DND-41 (cell line): Measurements from ENCODE around the gene GRM4.

Experiments used
- ATAC-seq: fragments of 200-7000 bp; cut with Tn5 transposase; 3 replicates; pipeline ENCODE4 v1.9.1; 2021; ENCODE audit warnings: low read depth; ENCODE audit not compliant: insufficient read depth
- DNase-seq: peaks from one replicate; pipeline ENCODE4 v3.0.0-alpha.2; 2020
- H2AFZ ChIP-seq: 2 replicates; pipeline ENCODE4 v1.6.0; 2012; ENCODE audit warnings: low read depth, low read length
- H3K27ac ChIP-seq: 2 replicates; pipeline ENCODE4 v1.5.1; 2012; ENCODE audit warnings: low read length, inconsistent platforms
- H3K27me3 ChIP-seq: fragments of 200-600 bp; sonication (generic); 2 replicates; pipeline ENCODE4 v1.6.0; 2012; ENCODE audit warnings: low read length, mild to moderate bottlenecking, inconsistent platforms; ENCODE audit not compliant: insufficient read depth, poor library complexity
- H3K36me3 ChIP-seq: 2 replicates; pipeline ENCODE4 v1.5.1; 2012; ENCODE audit warnings: low read length, inconsistent platforms; ENCODE audit not compliant: insufficient read depth
- H3K4me1 ChIP-seq: 2 replicates; pipeline ENCODE4 v1.5.1; 2012; ENCODE audit warnings: mild to moderate bottlenecking, low read length; ENCODE audit not compliant: insufficient read depth
- H3K4me2 ChIP-seq: 2 replicates; pipeline ENCODE4 v1.6.0; 2012; ENCODE audit warnings: mild to moderate bottlenecking, moderate library complexity, low read length, inconsistent platforms; ENCODE audit not compliant: insufficient read depth
- H3K4me3 ChIP-seq, 2 experiments: fragments of 200-600 bp in 1 of 2; shearing (Covaris generic) in 1 of 2; 2 replicates each; pipeline ENCODE4 v1.5.1; 2012 to 2016; ENCODE audit warnings: inconsistent platforms in 2 of 2, low read length in 2 of 2, mild to moderate bottlenecking in 2 of 2, low read depth in 1 of 2, moderate library complexity in 1 of 2
- H3K79me2 ChIP-seq: 2 replicates; pipeline ENCODE4 v1.6.0; 2012; ENCODE audit warnings: low read length, inconsistent platforms; ENCODE audit not compliant: insufficient read depth
- H3K9ac ChIP-seq: 2 replicates; pipeline ENCODE4 v1.6.0; 2012; ENCODE audit warnings: low read depth, mild to moderate bottlenecking, inconsistent platforms, low read length, moderate library complexity
- H3K9me3 ChIP-seq: 2 replicates; pipeline ENCODE4 v1.5.1; 2012; ENCODE audit warnings: low read length, moderate library complexity, mild to moderate bottlenecking, inconsistent platforms; ENCODE audit not compliant: insufficient read depth, severe bottlenecking
- H4K20me1 ChIP-seq: 2 replicates; pipeline ENCODE4 v1.6.0; 2012; ENCODE audit warnings: low read length; ENCODE audit not compliant: insufficient read depth
- EZH2 ChIP-seq: IDR thresholded peaks from 3 replicates; pipeline ENCODE4 v1.6.1; 2012; ENCODE audit warnings: borderline replicate concordance, low read depth, mild to moderate bottlenecking, moderate library complexity, low read length, inconsistent platforms; ENCODE audit not compliant: severe bottlenecking
- TF ChIP-seq, protein P1 (sequence below): IDR thresholded peaks from 2 replicates; pipeline ENCODE4 v1.5.1; 2012; ENCODE audit warnings: borderline replicate concordance, low read length, moderate library complexity, mild to moderate bottlenecking; ENCODE audit not compliant: poor library complexity, severe bottlenecking; ENCODE audit errors: extremely low read depth

The GRM4 gene

DNA sequence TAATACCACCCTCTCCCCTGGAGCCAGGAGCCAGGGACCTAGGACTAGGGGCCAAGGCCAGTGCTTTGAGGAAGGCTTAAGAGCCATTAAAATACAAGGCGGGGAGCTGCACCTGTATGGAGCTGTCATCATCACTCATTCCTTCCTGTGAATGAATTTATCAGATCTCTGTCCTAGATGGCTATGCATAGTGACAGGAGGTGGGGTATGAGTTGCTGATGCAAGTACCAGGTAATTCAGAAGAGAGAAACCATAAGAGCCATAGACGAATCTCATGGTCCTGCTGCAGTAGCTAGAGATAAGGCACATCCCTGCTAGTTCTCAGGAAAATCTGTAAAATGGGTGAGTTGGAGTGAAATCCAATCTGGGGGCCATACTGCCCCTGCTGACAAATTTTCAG is 10.3 kb downstream of the GRM4 start:
- Histone ChIP-seq H3K36me3 (no peaks in the 10 kb centered on the region), H2AFZ (no peak overlapping the region), H3K79me2 (no peaks in the 10 kb centered on the region), H3K4me3 (no peak overlapping the region), H3K4me2 (no peak overlapping the region), H3K4me1 (no peaks in the 10 kb centered on the region), H3K9me3 (no peaks in the 10 kb centered on the region), H3K27me3 (no peaks in the 10 kb centered on the region), H3K27ac (no peak overlapping the region), H3K9ac (no peak overlapping the region), H4K20me1 (peaks cover 24% of the 10 kb centered on the region)
- TF ChIP-seq, protein P1, sequence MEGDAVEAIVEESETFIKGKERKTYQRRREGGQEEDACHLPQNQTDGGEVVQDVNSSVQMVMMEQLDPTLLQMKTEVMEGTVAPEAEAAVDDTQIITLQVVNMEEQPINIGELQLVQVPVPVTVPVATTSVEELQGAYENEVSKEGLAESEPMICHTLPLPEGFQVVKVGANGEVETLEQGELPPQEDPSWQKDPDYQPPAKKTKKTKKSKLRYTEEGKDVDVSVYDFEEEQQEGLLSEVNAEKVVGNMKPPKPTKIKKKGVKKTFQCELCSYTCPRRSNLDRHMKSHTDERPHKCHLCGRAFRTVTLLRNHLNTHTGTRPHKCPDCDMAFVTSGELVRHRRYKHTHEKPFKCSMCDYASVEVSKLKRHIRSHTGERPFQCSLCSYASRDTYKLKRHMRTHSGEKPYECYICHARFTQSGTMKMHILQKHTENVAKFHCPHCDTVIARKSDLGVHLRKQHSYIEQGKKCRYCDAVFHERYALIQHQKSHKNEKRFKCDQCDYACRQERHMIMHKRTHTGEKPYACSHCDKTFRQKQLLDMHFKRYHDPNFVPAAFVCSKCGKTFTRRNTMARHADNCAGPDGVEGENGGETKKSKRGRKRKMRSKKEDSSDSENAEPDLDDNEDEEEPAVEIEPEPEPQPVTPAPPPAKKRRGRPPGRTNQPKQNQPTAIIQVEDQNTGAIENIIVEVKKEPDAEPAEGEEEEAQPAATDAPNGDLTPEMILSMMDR, result no peak
- TF ChIP-seq EZH2, result no peak
- no peak for DNase-seq
- no peak for ATAC-seq

DNA sequence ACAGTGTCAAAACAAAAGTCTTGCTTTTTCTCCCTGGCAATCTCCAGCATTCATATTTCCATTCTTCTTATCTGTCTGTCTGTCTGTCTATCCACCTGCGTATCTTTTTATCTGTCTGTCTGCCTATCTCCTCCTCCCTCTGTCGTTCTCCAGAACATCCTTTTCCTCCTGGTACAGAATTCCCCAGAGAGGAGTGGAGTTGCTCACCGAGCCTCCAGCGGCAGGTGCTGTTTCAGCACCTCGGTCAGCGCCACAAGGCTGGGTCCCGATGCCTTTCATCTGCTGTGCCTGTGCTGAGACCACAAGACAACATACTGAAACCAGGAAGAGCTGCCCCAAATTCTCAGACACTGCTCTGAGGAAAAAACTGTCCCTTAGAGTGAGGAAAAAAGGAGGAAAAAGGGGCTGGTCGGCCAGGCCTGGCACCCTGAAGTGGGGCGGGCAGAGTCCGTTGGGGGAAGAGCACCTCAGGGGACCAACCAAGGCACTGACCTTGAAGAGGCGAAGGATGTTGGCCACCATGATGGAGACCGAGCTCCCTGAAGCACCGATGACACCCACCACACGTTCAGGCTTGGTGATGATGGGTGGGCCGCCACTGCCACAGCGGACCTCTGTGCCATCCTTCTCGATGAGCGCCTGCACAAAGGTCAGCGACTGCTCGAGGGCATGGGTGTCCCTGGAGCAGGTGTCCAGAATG is 13.3 kb downstream of the GRM4 start:
- H3K27ac ChIP-seq, result no peak overlapping the region
- no peaks in the 10 kb centered on the region for H3K4me1 ChIP-seq
- H4K20me1 ChIP-seq, result peaks cover 16% of the 10 kb centered on the region
- H3K36me3 ChIP-seq, result no peaks in the 10 kb centered on the region
- H3K79me2 ChIP-seq, result no peaks in the 10 kb centered on the region
- H3K9me3 ChIP-seq, result no peaks in the 10 kb centered on the region
- H3K4me2 ChIP-seq, result no peak overlapping the region
- DNase-seq, result peak; percentile 85
- H3K27me3 ChIP-seq, result no peaks in the 10 kb centered on the region
- peak; percentile 98 for ATAC-seq
- H3K9ac ChIP-seq, result no peak overlapping the region
- no peak overlapping the region for H3K4me3 ChIP-seq
- no peak overlapping the region for H2AFZ ChIP-seq
- TF ChIP-seq, protein P1, result no peak
- no peak for TF ChIP-seq EZH2

DNA sequence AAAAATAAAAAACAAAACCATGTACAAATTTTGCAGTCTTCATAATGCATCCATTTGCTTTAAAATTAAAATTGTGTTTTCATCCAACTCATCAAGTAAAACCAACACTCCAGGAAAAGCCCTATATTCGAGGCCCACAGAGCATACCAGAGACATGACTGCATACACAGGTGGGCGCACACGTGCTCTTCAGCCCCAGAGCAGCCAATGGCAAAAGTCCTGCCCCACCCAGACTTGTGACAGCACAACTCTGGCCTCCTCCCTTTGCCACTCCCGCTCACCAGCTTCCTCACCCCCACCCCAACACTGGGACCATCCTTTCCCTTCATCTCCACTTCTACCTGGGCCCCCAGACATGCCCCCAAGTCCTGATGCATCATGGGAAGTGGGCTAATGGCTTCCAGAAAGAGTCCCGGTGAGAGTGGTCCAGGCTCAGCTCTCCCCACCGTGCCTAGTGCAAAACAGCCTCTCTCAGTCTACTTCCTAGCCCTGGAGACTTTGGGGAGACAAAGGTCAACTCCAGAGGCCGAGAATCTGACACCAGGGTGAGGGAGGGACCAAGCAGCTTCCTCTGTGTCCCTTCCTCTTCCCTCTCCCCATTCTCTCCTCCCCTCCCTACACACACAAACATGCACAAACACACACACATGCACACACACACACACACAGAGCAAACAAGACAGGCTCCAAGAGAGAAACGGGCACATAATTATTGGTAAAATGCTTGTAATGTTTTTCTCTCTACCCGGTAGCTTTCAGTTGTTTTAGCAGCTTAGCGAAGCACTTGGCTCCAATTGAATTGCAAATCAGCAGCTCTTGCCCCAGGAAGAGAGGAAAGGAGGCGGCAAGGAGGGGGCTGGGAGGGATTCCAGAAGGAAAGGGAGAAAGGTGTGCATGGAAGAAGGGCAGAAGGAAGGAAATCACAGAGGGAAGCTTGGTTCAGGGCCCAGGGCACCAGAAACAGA is 14.3 kb downstream of the GRM4 start:
- no peaks in the 10 kb centered on the region for H3K79me2 ChIP-seq
- no peaks in the 10 kb centered on the region for H3K27me3 ChIP-seq
- ATAC-seq, result no peak
- TF ChIP-seq, protein P1, result no peak
- no peak for TF ChIP-seq EZH2
- H2AFZ ChIP-seq, result no peak overlapping the region
- no peak overlapping the region for H3K9ac ChIP-seq
- H3K27ac ChIP-seq, result no peak overlapping the region
- H3K4me1 ChIP-seq, result no peaks in the 10 kb centered on the region
- DNase-seq, result no peak
- H3K9me3 ChIP-seq, result no peaks in the 10 kb centered on the region
- H4K20me1 ChIP-seq, result peaks cover 22% of the 10 kb centered on the region
- H3K4me2 ChIP-seq, result no peak overlapping the region
- H3K4me3 ChIP-seq, result no peak overlapping the region
- no peaks in the 10 kb centered on the region for H3K36me3 ChIP-seq
